Motor neuron (in vitro differentiated cells): Measurements from ENCODE around the gene FOLR2. TPM values are rescaled to one million over a fixed set of nuclear protein-coding genes. Genes with fewer than 3 reads are reported as not detected.
"Not testable (repeated sequence)": the region's sequence is repeated elsewhere in the genome, so short reads cannot be mapped to it uniquely, and the experiment has no call there.

Experiments used
- ATAC-seq, 8 experiments: fragments of 200-7000 bp; cut with Tn5 transposase; replicated peaks in 6 of 8; 2 replicates each; pipeline ENCODE4 v1.8.0; 2021; ENCODE audit warnings: mild to moderate bottlenecking in 8 of 8, moderate library complexity in 8 of 8
- H3K27ac ChIP-seq, 2 donors: fragments of 250-450 bp; sonication (Bioruptor Pico); 2 replicates each; pipeline ENCODE4 v1.9.0; 2021; ENCODE audit warnings: antibody characterized with exemption in 2 of 2, mild to moderate bottlenecking in 2 of 2, moderate library complexity in 1 of 2
- H3K4me1 ChIP-seq, 2 donors: fragments of 250-450 bp; sonication (Bioruptor Pico); replicated peaks in 1 of 2; 2 replicates each; pipeline ENCODE4 v1.6.1; 2021; ENCODE audit warnings: antibody characterized with exemption in 2 of 2, mild to moderate bottlenecking in 2 of 2, moderate library complexity in 1 of 2
- H3K4me3 ChIP-seq, 5 donors: fragments of 250-450 bp; sonication (Bioruptor Pico); 2 replicates each; pipeline ENCODE4 v1.9.0; 2021; ENCODE audit warnings: antibody characterized with exemption in 5 of 5, mild to moderate bottlenecking in 5 of 5, moderate library complexity in 4 of 5
- WGBS, 10 experiments: fragments of 450-650 bp; shearing (Covaris generic); methylation state at CpG; one replicate each; pipeline ENCODE4 v1.0.0; 2022; 5-methylcytosine and 5-hydroxymethylcytosine counted together
- in situ Hi-C, 9 experiments: fragments of 400-800 bp; cut with MboI; loops; one replicate each; pipeline ENCODE4 v1.15.0; 2021; ENCODE audit warnings: low sequenced_read_pairs in 9 of 9, low pct_unique_long_range_greater_than_20kb in 2 of 9; ENCODE audit not compliant: unreplicated experiment in 9 of 9
- total RNA-seq, 8 experiments: library from RNA; unstranded; fragments of 300-600 nt; gene quantifications; 2 replicates each; pipeline versions ENCODE4 v1.2.3 to v1.2.4, GENCODE V29; 2022

The FOLR2 gene
- total RNA-seq, 8 experiments from 2014 or later: 0.24 TPM; not detected in 7

- in situ Hi-C loops: no loop called here
- WGBS, 10 experiments: 0 to 93% (median 60%) methylated on average over 1 to 4 of the region's 5 CpGs; no CpG with 5 or more reads in 3 of the 10 experiments
- ATAC-seq: no peak
- H3K27ac ChIP-seq: no peak overlapping the region
- no peak overlapping the region for H3K4me3 ChIP-seq
- no peaks in the 10 kb centered on the region for H3K4me1 ChIP-seq
Observed at GRCh38 chr11:72254299-72254993, 37.9 kb downstream of the FOLR2 start.

DNA sequence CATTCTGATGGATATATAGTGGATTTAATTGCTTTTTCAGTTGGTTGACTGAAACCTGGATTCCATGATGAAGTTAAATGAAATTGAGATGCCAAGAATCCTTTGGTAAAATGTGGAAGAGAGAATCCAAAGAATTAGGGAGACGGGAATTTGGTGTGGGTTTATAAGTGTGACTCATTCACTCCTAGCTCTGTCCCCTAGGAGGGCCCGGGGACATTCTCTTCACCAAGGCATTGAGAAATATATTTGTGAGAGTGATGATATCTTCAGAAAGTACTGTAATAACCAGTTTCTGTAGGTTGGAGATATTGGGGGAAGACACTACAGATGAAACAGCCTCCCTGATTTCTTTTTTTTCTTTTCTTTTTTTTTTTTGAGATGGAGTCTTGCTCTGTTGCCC lies 41.0 kb downstream of the FOLR2 start:
- no peak overlapping the region for H3K4me3 ChIP-seq
- ATAC-seq: no peak
- H3K27ac ChIP-seq: no peak overlapping the region
- 0 to 88% (median 64%) methylated on average over 1 to 2 of the region's 2 CpGs; no CpG with 5 or more reads in 3 of the 10 experiments for WGBS, 10 experiments
- H3K4me1 ChIP-seq: no peaks in the 10 kb centered on the region
- in situ Hi-C loops: no loop called here

DNA sequence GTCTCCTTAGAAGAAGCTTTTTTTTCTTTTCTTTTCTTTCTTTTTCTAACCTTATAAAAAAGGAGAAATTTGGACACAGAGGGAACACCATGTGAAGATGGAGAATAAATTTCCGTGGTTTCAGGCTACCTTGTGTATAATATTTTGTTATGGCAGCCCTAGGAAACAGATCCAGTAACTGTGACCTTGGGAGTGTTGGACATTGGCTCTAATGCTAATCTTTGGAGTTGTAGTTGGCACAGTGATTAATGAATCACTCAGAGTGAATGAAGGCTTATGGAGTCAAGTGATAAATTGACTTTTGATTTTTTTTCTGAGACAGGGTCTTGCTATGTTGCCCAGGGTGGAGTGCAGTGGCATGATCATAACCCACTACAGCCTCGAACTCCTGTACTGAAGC lies 42.9 kb downstream of the FOLR2 start:
- in situ Hi-C loops: no loop called here
- Histone ChIP-seq H3K4me1 (no peaks in the 10 kb centered on the region), H3K27ac (no peak overlapping the region), H3K4me3 (no peak overlapping the region)
- no peak for ATAC-seq
- 24 to 93% (median 54%) methylated on average over 1 to 2 of the region's 2 CpGs; no CpG with 5 or more reads in 4 of the 10 experiments for WGBS, 10 experiments

- WGBS, 10 experiments: 29 to 100% (median 80%) methylated on average over 1 to 5 of the region's 5 CpGs; no CpG with 5 or more reads in 1 of the 10 experiments
- in situ Hi-C loops: no loop called here
- Histone ChIP-seq H3K27ac (no peak overlapping the region), H3K4me1 (no peaks in the 10 kb centered on the region), H3K4me3 (no peak overlapping the region)
- no peak for ATAC-seq
Observed at GRCh38 chr11:72260574-72260973, 44.0 kb downstream of the FOLR2 start.

DNA sequence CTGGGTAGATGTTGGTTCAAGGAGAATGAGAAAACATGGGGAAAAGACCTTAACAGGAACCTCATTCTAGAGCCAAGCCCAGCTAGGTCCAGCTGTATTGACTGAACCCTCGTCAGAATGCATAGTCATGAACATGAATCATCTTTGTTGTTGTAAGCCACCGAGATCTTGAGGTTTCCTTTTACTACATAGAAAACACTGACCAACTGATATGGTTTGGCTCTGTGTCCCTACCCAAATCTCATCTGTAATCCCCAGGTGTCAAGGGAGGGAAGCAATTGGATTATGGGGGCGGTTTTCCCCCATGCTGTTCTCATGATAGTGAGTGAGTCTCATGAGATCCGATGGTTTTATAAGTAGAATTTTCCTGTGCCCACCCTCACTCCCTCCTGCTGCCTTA lies 46.8 kb downstream of the FOLR2 start:
- WGBS, 10 experiments: 0 to 100% (median 57%) methylated on average over 1 to 4 of the region's 4 CpGs; no CpG with 5 or more reads in 2 of the 10 experiments
- in situ Hi-C loops: no loop called here
- no peak overlapping the region for H3K4me3 ChIP-seq
- no peak overlapping the region for H3K27ac ChIP-seq
- peak in 2 of 8 experiments; percentile 65 to 82 for ATAC-seq
- H3K4me1 ChIP-seq: no peaks in the 10 kb centered on the region

DNA sequence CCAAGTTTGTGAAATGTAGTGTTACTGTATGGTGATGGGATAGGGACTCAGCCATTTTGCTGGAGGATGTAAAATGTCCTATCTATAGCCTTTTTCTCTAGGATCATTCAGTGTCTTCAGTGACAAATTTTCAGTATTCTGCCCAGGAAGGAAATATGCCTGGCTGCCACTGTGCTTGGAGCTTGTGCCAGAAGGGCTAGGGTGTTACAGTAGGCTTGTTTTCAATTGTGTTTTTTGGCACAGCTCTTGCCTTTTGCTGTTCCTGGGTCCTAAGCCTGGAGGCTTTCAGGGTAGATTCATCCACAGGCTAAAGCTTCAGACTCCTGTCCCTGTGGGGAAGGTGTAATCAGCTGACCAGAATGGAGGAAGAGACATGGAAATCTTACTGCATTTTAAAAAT lies 49.4 kb downstream of the FOLR2 start:
- in situ Hi-C loops: no loop called here

DNA sequence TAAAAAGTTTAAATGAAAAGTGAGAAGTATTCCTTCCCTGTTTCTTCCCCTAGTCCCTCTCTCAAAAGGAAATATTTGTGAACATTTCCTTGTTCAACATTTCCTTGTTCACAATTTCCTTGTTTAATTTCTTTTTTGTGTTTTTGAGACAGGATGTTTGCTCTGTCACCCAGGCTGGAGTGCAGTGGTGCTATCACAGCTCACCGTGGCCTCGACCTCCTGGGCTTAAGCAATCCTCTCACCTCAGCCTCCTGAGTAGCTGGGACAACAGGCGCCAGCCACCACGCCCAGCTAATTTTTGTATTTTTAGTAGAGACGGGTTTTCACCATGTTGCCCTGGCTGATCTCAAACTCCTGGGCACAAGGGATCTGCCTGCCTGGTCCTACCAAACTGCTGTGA lies 50.4 kb downstream of the FOLR2 start:
- H3K4me3 ChIP-seq, H3K27ac ChIP-seq, in situ Hi-C loops, ATAC-seq, H3K4me1 ChIP-seq: not testable (repeated sequence)
- WGBS, 10 experiments: 63 to 90% (median 83%) methylated on average over 2 to 5 of the region's 5 CpGs; no CpG with 5 or more reads in 3 of the 10 experiments

More for the DNA sequence above, 49.4 kb downstream of the FOLR2 start:
- no peak for ATAC-seq
- Histone ChIP-seq H3K4me1 (no peaks in the 10 kb centered on the region), H3K27ac (no peak overlapping the region), H3K4me3 (no peak overlapping the region)

DNA sequence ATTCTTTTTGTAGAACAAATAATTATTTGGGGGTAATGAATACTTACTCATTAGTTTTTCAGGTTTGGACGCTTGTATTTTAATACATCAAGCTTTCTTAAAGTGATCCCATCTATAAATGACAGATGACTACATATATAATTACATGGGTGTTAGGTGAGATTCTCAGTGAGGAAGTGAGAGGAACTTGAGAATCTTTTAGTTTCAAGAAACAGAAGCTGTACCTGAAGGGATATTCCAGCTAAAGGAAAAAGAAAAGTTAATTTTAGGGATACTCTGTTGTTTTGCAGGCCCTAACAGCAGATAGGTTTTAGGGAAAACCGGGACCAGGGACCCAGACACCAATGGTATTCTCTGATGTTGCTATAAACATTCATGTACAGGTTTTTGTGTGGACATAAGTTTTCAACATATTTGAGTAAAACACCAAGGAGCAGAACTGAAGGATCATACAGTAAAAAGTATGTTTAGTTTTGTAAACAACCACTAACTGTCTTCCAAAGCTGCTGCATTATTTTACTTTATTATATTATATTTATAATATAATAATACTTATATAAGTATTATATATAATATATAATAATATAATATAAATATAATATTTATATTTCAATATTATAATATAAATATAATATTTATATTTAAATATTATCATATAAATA lies 51.5 kb downstream of the FOLR2 start:
- H3K4me3 ChIP-seq: no peak overlapping the region
- H3K4me1 ChIP-seq: no peaks in the 10 kb centered on the region
- WGBS, 10 experiments: 39 to 87% (median 67%) methylated on average over 1 to 2 of the region's 2 CpGs; no CpG with 5 or more reads in 1 of the 10 experiments
- H3K27ac ChIP-seq: no peak overlapping the region
- in situ Hi-C loops: no loop called here
- no peak for ATAC-seq

Other genes with a start within 250 kb of the FOLR2 start
- gene IL18BP, start 217.9 kb upstream of the FOLR2 start, total RNA-seq: 1 to 10 TPM; 3.2 to 7.5 (median 4.7) TPM
- 100 to 1,000 TPM in 3 of 8 experiments, 10 to 100 TPM in 5; 76.0 to 217 (median 95.6) TPM for gene NUMA1, start 136.3 kb upstream of the FOLR2 start, total RNA-seq
- gene LRRC51, start 135.9 kb upstream of the FOLR2 start, total RNA-seq: 10 to 100 TPM in 6 of 8 experiments, 1 to 10 TPM in 2; 3.6 to 39.0 (median 12.6) TPM
- gene LAMTOR1, start 113.5 kb upstream of the FOLR2 start, total RNA-seq: 100 to 1,000 TPM in 1 of 8 experiments, 10 to 100 TPM in 7; 49.3 to 120 (median 67.8) TPM
- gene TOMT, start 110.9 kb upstream of the FOLR2 start, total RNA-seq: not detected
- 10 to 100 TPM; 25.2 to 95.2 (median 38.8) TPM for gene ANAPC15, start 104.1 kb upstream of the FOLR2 start, total RNA-seq
- 10 to 100 TPM in 1 of 8 experiments, 1 to 10 TPM in 1, under 1 TPM in 1, not detected in 5; 0.40 to 27.3 (median 2.0) TPM for gene FOLR3, start 81.1 kb upstream of the FOLR2 start, total RNA-seq
- gene FOLR1, start 24.7 kb upstream of the FOLR2 start, total RNA-seq: 1 to 10 TPM in 3 of 8 experiments, under 1 TPM in 2, not detected in 3; 0.33 to 3.5 (median 1.9) TPM
- 100 to 1,000 TPM in 2 of 8 experiments, 10 to 100 TPM in 6; 16.6 to 161 (median 41.3) TPM for gene INPPL1, start 8.0 kb downstream of the FOLR2 start, total RNA-seq
- gene PHOX2A, start 27.4 kb downstream of the FOLR2 start, total RNA-seq: 1 to 10 TPM in 3 of 8 experiments, under 1 TPM in 4, not detected in 1; 0.16 to 1.8 (median 0.87) TPM
- gene CLPB, start 217.7 kb downstream of the FOLR2 start, total RNA-seq: 10 to 100 TPM; 16.2 to 31.0 (median 21.6) TPM